Gastrocnemius medialis (tissue), 4 donors: ENCODE measurements around the gene PDE4D. TPM values are rescaled to one million over a fixed set of nuclear protein-coding genes. Genes with fewer than 3 reads are reported as not detected.

ENCODE experiments used
- ATAC-seq, 2 donors: fragments of 150-250 bp; one replicate each; pipeline ENCODE4 v1.9.1; 2016
- DNase-seq, 2 donors: peaks; one replicate each; pipeline ENCODE4 v3.0.0-alpha.2; 2019
- H3K27ac ChIP-seq, 4 donors: fragments of 200-600 bp; sonication (generic); 1 replicate in 1 of 4; 2 replicates in 3 of 4; pipeline ENCODE4 v1.5.1; 2016 to 2018; ENCODE audit warnings: mild to moderate bottlenecking in 2 of 4, moderate library complexity in 1 of 4
- H3K27me3 ChIP-seq, 3 donors: fragments of 200-600 bp; sonication (generic) in 2 of 3; 1 replicate in 1 of 3; 2 replicates in 2 of 3; pipeline versions ENCODE4 v1.5.1 to v1.6.0; 2016 to 2019; ENCODE audit warnings: mild to moderate bottlenecking in 1 of 3, moderate library complexity in 1 of 3
- H3K36me3 ChIP-seq, 2 donors: fragments of 200-600 bp; sonication (generic) in 1 of 2; one replicate each; pipeline ENCODE4 v1.5.1; 2017 to 2018
- H3K4me1 ChIP-seq, 2 donors: fragments of 200-600 bp; sonication (generic) in 1 of 2; one replicate each; pipeline ENCODE4 v1.5.1; 2016 to 2017; ENCODE audit warnings: mild to moderate bottlenecking in 2 of 2
- H3K4me3 ChIP-seq, 4 donors: fragments of 200-600 bp; sonication (generic) in 3 of 4; 1 replicate in 1 of 4; 2 replicates in 3 of 4; pipeline ENCODE4 v1.5.1; 2016 to 2019; ENCODE audit warnings: mild to moderate bottlenecking in 2 of 4
- H3K9me3 ChIP-seq, 3 donors: fragments of 200-600 bp; sonication (generic) in 2 of 3; 1 replicate in 1 of 3; 2 replicates in 2 of 3; pipeline ENCODE4 v1.5.1; 2016 to 2019
- CTCF ChIP-seq, 5 experiments: fragments of 450-650 bp in 3 of 5; fragments of 200-600 bp in 2 of 5; sonication (generic) in 2 of 5; IDR thresholded peaks in 4 of 5; conservative IDR thresholded peaks in 1 of 5; 1 replicate in 4 of 5; 2 replicates in 1 of 5; pipeline ENCODE4 v1.5.1; 2016 to 2019; ENCODE audit warnings: antibody characterized with exemption in 5 of 5, mild to moderate bottlenecking in 3 of 5, moderate library complexity in 3 of 5
- POLR2A ChIP-seq, 2 donors: fragments of 450-650 bp; IDR thresholded peaks; one replicate each; pipeline ENCODE4 v1.6.1; 2017; ENCODE audit warnings: antibody characterized with exemption in 2 of 2, mild to moderate bottlenecking in 2 of 2, moderate library complexity in 2 of 2
- in situ Hi-C, 4 donors: fragments of 200-750 bp; cut with MboI; loops; one replicate each; pipeline versions ENCODE4 v1.15.0 to v1.8.0; 2017; ENCODE audit warnings: low sequenced_read_pairs in 4 of 4
- intact Hi-C: fragments of 100-400 bp; cut with DNase I; formaldehyde crosslinking; loops from one replicate; pipeline ENCODE4 v1.15.1; 2023; ENCODE audit warnings: low total_unique reads
- total RNA-seq, 4 donors: library from RNA; depleted of rRNA; stranded (reverse); fragments of >200 nt; gene quantifications; one replicate each; pipeline versions ENCODE4 v1.1.0 to v1.2.3, GENCODE V29; 2016

Gene PDE4D
- total RNA-seq, 4 donors from 2014 or later = 133 to 223 (median 185) TPM

GRCh38 chr5:59036274-59036961 lies 857.1 kb downstream of the PDE4D start:
- intact Hi-C loops (loop anchor here (5.0 kb wide), 3 partner anchors 111 to 331 kb away; no protein-coding TSS in a partner anchor), in situ Hi-C loops (loop anchor here (10.0 to 25.0 kb wide), 2 partner anchors 138 to 326 kb away; no protein-coding TSS in a partner anchor)
- peak overlapping the region; percentile 83 to 93 (median 91) for H3K27ac ChIP-seq
- H3K4me1 ChIP-seq = peaks cover 43 to 61% of the 10 kb centered on the region in 2 donors
- TF ChIP-seq POLR2A (IDR thresholded peaks at IDR 0.05) (peak in 1 of 2 donors; percentile 38), CTCF (IDR thresholded peaks at IDR 0.05 in 4 of 5, conservative IDR thresholded peaks at IDR 0.05 in 1 of 5) (no peak)
- no peaks in the 10 kb centered on the region for H3K36me3 ChIP-seq
- H3K27me3 ChIP-seq = no peaks in the 10 kb centered on the region
- DNase-seq = peak; percentile 79 to 80
- peak; percentile 81 to 85 for ATAC-seq
- H3K9me3 ChIP-seq = no peaks in the 10 kb centered on the region
- peak overlapping the region in 3 of 4 donors; percentile 76 to 93 (median 82) for H3K4me3 ChIP-seq

- no peaks in the 10 kb centered on the region for H3K9me3 ChIP-seq
- TF ChIP-seq CTCF (IDR thresholded peaks at IDR 0.05 in 4 of 5, conservative IDR thresholded peaks at IDR 0.05 in 1 of 5) (no peak), POLR2A (IDR thresholded peaks at IDR 0.05) (no peak)
- DNase-seq (no peak), ATAC-seq (no peak)
- peaks cover 36 to 53% of the 10 kb centered on the region in 2 donors for H3K4me1 ChIP-seq
- intact Hi-C loops = loop anchor here (5.0 kb wide), 3 partner anchors 112 to 332 kb away; no protein-coding TSS in a partner anchor
- H3K36me3 ChIP-seq = no peaks in the 10 kb centered on the region
- H3K4me3 ChIP-seq = peak overlapping the region in 3 of 4 donors; percentile 11 to 76 (median 33)
- in situ Hi-C loops = loop anchor here (10.0 to 25.0 kb wide), 2 partner anchors 139 to 327 kb away; no protein-coding TSS in a partner anchor
- H3K27me3 ChIP-seq = no peaks in the 10 kb centered on the region
- peak overlapping the region; percentile 83 to 93 (median 91) for H3K27ac ChIP-seq
These were observed 857.8 kb downstream of the PDE4D start for GRCh38 chr5:59035681-59036080.

GRCh38 chr5:59034498-59035186 lies 858.9 kb downstream of the PDE4D start:
- Histone ChIP-seq H3K9me3 (no peaks in the 10 kb centered on the region), H3K27ac (peak overlapping the region; percentile 83 to 93 (median 91)), H3K36me3 (no peaks in the 10 kb centered on the region), H3K4me1 (peaks cover 33 to 48% of the 10 kb centered on the region in 2 donors), H3K4me3 (peak overlapping the region in 3 of 4 donors; percentile 11 to 76 (median 33)), H3K27me3 (no peaks in the 10 kb centered on the region)
- intact Hi-C loops (loop anchor here (1.0 to 5.0 kb wide), 4 partner anchors 113 to 333 kb away; no protein-coding TSS in a partner anchor), in situ Hi-C loops (loop anchor here (10.0 to 25.0 kb wide), 2 partner anchors 140 to 328 kb away; no protein-coding TSS in a partner anchor)
- no peak for ATAC-seq
- no peak for DNase-seq
- peak; percentile 43 to 60 (median 53) for TF ChIP-seq CTCF (IDR thresholded peaks at IDR 0.05 in 4 of 5, conservative IDR thresholded peaks at IDR 0.05 in 1 of 5)
- no peak for TF ChIP-seq POLR2A (IDR thresholded peaks at IDR 0.05)

GRCh38 chr5:59027145-59027907 lies 866.2 kb downstream of the PDE4D start:
- Histone ChIP-seq H3K4me1 (peaks cover 6 to 20% of the 10 kb centered on the region in 2 donors), H3K27ac (peak overlapping the region; percentile 17 to 57 (median 35)), H3K36me3 (no peaks in the 10 kb centered on the region)

More at GRCh38 chr5:59027145-59027907, 866.2 kb downstream of the PDE4D start:
- H3K4me3 ChIP-seq = no peak overlapping the region
- DNase-seq (no peak), ATAC-seq (peak in 1 of 2 donors; percentile 61)
- H3K27me3 ChIP-seq = no peaks in the 10 kb centered on the region
- intact Hi-C loops (no loop called here), in situ Hi-C loops (loop anchor here (25.0 kb wide), 1 partner anchor 335 kb away; no protein-coding TSS in a partner anchor)
- TF ChIP-seq CTCF (IDR thresholded peaks at IDR 0.05 in 4 of 5, conservative IDR thresholded peaks at IDR 0.05 in 1 of 5) (no peak), POLR2A (IDR thresholded peaks at IDR 0.05) (no peak)
- H3K9me3 ChIP-seq = no peaks in the 10 kb centered on the region
